GM19099 (cell line): ENCODE data around the gene PPM1G.

ENCODE experiments used
- POLR2A ChIP-seq: IDR thresholded peaks from 3 replicates; pipeline ENCODE4 v1.6.1; 2011; ENCODE audit warnings: low read depth; ENCODE audit not compliant: insufficient read length; ENCODE audit errors: extremely low read depth

The PPM1G gene, protein sequence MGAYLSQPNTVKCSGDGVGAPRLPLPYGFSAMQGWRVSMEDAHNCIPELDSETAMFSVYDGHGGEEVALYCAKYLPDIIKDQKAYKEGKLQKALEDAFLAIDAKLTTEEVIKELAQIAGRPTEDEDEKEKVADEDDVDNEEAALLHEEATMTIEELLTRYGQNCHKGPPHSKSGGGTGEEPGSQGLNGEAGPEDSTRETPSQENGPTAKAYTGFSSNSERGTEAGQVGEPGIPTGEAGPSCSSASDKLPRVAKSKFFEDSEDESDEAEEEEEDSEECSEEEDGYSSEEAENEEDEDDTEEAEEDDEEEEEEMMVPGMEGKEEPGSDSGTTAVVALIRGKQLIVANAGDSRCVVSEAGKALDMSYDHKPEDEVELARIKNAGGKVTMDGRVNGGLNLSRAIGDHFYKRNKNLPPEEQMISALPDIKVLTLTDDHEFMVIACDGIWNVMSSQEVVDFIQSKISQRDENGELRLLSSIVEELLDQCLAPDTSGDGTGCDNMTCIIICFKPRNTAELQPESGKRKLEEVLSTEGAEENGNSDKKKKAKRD

DNA sequence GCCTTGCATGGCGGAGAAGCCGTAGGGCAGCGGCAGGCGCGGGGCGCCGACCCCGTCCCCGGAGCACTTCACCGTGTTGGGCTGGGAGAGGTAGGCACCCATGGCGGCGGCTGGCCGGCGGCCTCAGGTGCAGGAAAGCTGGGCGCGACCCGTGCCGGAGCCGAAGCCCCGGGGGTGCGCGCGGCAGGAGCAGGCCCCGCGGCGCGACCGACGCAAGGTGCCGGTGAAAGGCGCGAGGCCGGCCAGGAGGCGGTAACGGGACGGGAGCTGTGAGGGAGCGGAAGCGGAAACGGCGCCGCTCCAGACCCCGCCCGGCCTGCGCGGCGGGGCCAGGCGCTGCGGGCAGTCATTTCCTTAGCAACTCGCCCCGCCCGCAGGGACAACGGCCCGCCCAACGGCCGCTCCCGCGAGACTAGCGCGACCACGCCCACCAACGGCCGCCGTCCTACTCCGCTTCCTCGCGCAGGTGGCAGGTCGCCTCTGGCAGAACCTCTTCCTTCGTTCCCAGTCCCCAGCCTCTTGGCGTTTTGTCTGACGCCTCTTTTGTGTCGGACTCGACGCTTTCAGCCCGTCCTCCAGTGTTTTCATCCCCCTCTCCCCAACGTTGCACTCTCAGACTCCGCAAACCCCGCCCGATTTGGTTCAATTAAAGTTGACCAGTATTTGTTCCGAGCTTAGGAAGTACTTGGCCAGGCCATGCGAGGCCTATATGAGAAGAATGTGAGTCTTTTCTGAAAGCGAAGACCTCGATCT lies at the start of gene PPM1G:
Gene PPM1G, minus strand, starts transcription at position 271 of the 753 bp plus-strand sequence. Its CDS starts 169 bp downstream, at position 102.
- TF ChIP-seq POLR2A = peak; percentile 96

DNA sequence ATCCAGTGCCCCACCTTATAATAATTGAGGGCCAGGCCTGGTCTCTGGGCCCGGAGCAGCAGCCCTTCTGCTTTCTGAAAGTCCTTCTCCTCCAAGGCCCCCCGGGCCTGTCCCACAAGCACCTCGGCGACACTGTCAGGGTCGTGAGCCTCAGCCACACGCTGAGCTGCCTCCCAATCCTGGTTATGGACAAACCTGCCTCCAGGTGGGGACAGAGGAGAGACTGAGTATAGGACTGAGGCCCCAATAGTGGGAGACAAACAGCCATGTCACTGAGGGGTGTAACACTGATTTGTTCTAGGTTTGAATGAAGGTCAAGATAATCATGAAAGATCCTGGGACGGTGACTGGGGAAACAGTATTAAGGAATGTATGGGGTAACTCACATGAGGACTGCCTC lies 44.6 kb upstream of the PPM1G start:
- TF ChIP-seq POLR2A = no peak

DNA sequence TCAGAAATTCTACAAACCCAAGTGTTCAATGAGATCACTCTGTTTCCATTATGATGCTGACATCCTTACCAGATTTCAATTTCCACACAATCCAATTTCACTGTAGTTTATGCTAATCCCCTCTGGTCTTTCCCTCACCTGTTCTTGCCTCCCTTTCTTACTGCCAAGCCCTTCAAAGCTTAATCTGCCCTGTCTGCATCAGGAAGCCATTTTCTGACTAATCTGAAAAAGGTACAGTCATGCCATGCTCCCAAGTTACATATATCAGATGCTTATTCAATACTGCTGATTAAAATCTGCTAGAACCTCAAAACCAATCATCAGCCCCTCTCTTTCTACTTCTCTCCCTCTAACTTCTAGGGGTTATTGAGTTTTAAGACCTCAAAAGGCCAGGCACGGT lies 41.7 kb upstream of the PPM1G start:
- no peak for TF ChIP-seq POLR2A

DNA sequence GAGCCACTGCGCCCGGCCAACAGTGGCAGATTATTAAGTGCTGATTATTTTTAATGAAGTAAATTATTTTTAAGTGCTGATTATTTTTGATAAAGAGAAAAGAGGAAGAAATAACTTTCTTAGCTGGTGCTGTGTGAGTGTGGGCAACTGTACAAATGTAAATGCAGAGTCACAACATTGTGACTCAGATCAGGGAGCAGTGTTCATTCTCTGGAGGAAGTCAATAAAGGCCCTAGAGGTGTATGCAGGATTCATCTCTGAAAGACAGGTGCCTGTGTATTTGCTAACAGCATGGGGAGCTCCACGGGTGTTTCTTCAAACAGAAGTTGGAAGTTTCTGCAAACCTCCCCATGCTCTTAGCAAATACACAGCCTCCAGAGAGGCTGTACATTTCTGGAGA lies 39.0 kb upstream of the PPM1G start:
- TF ChIP-seq POLR2A = no peak

DNA sequence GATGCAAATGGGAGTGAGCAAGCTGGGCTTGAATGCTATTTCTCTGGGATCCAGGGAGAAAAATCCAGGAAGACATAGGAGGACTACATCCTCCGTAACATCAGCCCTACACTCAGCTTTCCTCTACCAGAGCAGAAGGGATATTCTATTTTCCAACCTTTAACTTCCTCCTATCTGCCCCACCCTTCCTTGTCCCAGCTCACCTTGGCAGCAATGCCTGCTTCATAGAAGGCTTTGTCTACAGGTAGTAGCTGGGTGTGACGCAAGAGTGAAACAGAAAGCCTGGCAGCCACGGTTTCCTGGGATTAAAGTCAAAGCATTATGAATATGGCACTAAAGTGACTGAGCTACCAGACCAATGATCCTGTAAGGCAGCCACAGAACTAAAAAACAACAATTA lies 36.7 kb upstream of the PPM1G start:
- no peak for TF ChIP-seq POLR2A

DNA sequence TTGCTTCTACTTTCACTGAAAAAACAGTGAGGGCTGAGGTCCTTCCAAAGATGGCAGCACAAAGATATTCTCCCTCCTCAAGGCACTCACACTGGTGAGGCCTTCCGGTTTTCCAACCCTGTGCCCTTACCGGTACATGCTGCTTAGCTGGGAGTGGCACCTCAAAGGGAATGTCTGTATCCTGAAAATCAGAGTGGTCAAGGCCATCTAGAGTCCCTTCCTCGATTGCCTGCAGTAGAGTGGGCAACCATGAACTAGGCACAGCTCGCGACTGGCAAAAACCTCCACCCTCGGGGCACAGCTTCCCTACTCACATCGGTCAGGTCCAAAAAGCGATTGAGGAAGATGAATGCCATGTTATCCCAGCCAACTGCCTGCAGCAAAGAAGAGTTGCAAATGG lies 36.2 kb upstream of the PPM1G start:
- TF ChIP-seq POLR2A = no peak

DNA sequence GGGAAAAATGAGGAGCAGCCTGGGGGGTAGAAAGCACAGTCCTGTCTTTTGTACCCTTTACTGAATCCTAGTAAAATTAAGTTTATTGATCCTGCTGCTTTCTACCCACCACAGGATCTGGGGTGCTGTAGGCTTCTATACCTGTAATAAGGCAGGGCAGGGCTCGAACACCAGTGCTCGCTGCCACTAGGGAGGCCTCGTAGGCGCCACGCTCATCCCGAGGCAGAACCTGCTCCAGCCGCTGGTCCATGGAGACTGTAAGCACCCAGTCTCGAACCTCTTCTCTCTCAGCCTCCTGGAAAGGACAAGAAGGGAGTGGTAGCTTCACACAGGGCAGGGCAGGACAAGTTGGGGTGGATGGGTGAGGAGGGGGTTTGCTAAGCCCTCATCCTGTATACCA lies 35.8 kb upstream of the PPM1G start:
- no peak for TF ChIP-seq POLR2A

DNA sequence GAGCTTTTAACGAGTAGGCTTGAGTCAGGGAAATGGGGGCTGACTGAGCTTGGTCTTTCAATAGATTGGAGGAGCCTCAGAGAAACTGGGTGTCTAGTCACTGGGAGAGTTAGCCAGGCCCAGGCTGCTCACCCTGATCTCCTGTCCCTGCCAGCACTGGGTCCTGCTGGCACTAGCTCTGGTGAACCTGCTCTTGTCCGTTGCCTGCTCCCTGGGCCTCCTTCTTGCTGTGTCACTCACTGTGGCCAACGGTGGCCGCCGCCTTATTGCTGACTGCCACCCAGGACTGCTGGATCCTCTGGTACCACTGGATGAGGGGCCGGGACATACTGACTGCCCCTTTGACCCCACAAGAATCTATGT lies 33.5 kb upstream of the PPM1G start:
- no peak for TF ChIP-seq POLR2A

DNA sequence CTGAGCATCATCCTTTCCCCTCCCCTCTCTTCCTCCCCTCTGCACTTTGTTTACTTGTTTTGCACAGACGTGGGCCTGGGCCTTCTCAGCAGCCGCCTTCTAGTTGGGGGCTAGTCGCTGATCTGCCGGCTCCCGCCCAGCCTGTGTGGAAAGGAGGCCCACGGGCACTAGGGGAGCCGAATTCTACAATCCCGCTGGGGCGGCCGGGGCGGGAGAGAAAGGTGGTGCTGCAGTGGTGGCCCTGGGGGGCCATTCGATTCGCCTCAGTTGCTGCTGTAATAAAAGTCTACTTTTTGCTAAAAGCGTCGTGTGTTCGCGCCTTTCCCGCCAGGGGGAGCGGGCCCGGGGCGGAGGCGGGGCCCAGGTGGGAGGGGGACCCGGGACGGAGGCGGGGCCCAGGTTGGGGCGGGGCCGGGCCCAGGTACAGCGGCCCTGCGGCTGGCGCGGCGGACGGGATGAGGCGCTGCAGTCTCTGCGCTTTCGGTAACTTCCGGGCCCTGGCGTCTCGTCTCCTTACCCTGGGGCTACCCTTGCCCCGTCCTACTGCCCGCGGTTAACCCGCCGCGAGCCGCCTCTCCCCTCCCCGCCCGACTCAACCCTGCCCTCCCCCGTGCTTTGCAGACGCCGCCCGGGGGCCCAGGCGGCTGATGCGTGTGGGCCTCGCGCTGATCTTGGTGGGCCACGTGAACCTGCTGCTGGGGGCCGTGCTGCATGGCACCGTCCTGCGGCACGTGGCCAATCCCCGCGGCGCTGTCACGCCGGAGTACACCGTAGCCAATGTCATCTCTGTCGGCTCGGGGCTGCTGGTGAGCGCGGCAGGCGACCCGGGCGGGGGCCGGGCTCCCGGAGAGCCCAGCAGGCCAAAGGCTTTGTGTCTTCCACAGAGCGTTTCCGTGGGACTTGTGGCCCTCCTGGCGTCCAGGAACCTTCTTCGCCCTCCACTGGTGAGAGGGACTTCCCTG lies 32.8 kb upstream of the PPM1G start, which contains the start of gene KRTCAP3:
Gene KRTCAP3, plus strand, starts transcription at position 424 of the 962 bp plus-strand sequence. Its CDS starts 32 bp downstream, at position 456.
- TF ChIP-seq POLR2A = no peak

DNA sequence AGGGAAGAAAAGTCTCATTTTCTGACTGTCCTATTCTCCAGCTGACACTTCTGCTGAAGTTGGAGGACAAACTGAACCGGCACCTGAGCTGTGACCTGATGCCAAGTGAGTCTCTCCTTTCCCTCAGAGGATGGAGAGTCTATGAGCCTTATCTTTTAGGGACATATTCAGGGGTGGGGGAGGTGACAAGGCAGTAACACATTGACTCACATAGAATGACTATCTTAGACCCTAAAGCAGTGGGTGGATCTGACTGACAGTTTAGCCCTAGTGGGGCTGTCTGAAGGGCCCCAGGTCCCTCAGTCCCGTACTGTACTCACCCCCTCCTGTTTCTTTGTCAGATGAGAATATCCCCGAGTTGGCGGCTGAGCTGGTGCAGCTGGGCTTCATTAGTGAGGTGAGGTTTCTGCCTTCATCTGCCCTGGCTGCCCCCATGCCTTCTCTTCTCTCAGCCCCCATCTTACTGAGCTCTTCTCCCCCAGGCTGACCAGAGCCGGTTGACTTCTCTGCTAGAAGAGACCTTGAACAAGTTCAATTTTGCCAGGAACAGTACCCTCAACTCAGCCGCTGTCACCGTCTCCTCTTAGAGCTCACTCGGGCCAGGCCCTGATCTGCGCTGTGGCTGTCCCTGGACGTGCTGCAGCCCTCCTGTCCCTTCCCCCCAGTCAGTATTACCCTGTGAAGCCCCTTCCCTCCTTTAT lies 32.0 kb upstream of the PPM1G start:
- no peak for TF ChIP-seq POLR2A

DNA sequence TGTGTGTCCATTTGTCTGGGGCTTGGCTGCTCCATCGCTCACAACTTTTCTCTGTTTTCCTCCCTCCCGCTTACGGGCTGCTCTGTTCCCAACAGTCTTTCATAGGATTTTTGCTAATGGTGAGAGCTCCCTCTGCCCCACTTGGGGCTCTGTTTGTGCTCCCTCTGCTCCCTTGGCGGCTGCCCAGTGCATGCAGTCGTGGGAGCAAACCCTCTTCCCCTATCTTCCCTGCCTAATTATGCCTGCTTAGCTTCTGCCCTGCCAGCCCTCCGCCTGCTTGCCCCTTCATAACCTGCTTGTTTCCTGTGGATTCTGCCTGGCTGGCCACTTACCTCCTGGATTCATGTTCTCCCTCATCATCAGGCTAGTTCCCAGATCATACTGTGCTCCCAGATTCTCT lies 26.2 kb upstream of the PPM1G start:
- TF ChIP-seq POLR2A = no peak

DNA sequence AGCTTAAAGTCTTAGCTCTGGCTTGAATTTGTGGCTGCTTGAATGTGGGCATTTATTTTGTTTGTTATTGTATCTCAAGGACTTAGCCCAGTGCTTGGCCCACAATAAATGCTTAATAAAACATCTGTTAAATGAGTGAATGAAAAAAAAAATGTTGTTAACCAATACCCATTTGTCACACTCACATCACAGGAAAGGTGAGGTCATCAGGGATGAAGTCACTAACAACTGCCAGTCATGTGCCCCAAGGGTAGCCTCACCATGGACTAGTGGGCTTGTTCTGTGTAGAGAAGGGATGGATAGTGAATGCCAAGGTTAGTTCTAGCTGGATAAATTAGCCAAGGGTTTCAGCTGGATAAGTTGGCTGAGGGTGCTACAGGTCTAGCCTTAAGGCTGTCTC lies 22.0 kb upstream of the PPM1G start:
- no peak for TF ChIP-seq POLR2A

DNA sequence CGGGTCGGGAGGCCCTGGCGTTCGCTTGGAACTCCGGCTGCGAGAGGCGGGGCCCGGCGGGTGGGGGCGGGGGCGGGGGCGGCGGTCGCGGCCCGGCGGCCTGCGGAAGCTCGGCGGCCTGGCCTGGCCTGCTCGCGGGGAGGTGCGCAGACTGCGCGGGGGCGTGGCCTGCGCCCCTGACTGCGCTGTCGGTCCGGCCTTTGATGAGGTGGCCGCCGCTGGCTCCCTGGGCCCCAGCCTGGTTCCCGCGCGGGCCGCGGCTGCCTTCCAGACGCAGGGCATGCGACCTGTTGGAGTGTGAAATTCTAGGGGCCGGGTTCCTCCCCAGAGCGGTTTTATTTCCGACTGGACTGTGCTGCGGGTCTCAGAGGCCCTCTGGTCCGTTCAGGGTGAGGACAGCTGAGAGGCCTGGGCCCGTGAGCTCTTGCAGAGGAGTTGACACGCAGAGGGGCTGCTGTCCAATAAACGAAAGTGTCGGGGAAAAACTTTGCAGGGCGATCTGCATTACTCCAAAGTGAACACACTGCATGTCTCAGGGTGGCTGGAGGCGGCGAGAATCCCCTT lies 19.7 kb upstream of the PPM1G start:
- no peak for TF ChIP-seq POLR2A

DNA sequence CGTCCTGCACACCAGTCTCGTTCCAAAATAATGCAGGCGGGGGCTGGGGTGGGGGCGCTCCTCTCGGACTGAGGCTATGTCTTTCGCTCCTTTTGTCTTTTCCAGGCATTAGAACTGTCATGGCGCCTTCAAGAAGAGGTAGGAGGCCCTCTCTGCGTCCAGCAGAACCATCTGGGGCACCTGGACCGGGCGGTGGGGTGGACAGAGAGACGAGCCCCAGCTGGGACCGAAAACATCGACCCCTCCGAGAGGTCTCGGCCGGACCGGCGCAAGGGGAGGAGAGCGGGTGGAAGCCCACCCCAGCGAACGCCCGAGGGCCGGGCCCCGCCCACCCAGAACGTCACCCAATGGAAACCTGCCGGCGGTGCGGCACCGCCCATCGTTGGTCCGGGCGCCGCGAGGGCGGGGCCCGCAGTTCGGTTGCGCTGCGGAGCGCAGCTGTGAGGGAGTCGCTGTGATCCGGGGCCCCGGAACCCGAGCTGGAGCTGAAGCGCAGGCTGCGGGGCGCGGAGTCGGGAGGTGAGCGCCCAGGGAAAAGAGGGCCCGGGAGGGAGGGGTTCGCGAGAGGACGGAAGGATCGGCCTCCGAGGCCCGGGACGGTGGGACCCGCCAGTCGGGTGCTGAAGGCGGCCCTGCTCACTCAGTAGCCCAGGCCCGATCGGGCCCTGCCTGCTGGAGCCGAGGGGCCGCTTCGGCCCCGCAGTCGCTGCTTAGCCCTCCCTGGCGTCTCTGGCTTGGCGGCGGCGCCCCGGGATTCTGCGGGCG lies 19.0 kb upstream of the PPM1G start, which contains the start of gene NRBP1:
Gene NRBP1, plus strand, starts transcription at position 419 of the 765 bp plus-strand sequence. CDS start 4,643 bp downstream, outside the sequence.
- peak; percentile 93 for TF ChIP-seq POLR2A

DNA sequence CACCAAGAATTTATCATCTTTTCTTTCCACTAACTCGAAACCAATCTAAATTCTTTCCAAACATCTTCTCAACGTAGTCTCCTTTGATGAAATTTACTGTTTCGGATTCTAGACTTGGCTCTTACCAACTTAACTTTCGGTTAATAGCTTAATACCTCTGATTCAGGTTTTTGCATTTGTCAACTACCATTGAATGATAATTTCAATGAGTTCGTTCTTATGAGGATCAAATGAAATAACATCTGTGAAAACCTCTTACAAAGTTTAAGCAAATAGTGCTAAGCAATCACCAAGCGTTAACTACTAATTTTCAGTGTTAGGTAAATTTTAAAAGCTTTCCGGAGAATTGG lies 18.4 kb upstream of the PPM1G start:
- TF ChIP-seq POLR2A = no peak
